ENCODE data around the gene SAXO2. TPM values are rescaled to one million over a fixed set of nuclear protein-coding genes. Genes with fewer than 3 reads are reported as not detected.
"Not testable (repeated sequence)": the region's sequence is repeated elsewhere in the genome, so short reads cannot be mapped to it uniquely, and the experiment has no call there.

The SAXO2 gene
- total RNA-seq, 2 experiments from 2014 or later, result 13.9 to 14.3 TPM

- H3K36me3 Mint-ChIP-seq (ENCODE audit: low read depth); H3K27ac Mint-ChIP-seq; DNase-seq; H3K4me1 Mint-ChIP-seq; H3K27me3 Mint-ChIP-seq; POLR2A ChIA-PET; H3K9me3 Mint-ChIP-seq; H3K4me3 Mint-ChIP-seq; CTCF ChIA-PET: not testable (repeated sequence)
These were observed 48.7 kb downstream of the SAXO2 start for GRCh38 chr15:82311321-82311720.

- no peak overlapping the region for H3K4me3 Mint-ChIP-seq
- POLR2A ChIA-PET, result no interaction called here
These were observed 50.1 kb downstream of the SAXO2 start for GRCh38 chr15:82312586-82313349.

GRCh38 chr15:82313446-82313845 lies 50.8 kb downstream of the SAXO2 start:
- Mint-ChIP-seq H3K9me3 (peaks cover 4% of the 10 kb centered on the region), H3K4me3 (no peak overlapping the region), H3K4me1 (no peaks in the 10 kb centered on the region), H3K36me3 (ENCODE audit: low read depth) (no peaks in the 10 kb centered on the region), H3K27ac (no peak overlapping the region), H3K27me3 (peaks cover 4% of the 10 kb centered on the region)
- POLR2A ChIA-PET, result no interaction called here
- no peak for DNase-seq
- CTCF ChIA-PET, result no interaction called here

More at GRCh38 chr15:82312586-82313349, 50.1 kb downstream of the SAXO2 start:
- no peak overlapping the region for H3K27ac Mint-ChIP-seq
- CTCF ChIA-PET, result no interaction called here
- peaks cover 4% of the 10 kb centered on the region for H3K9me3 Mint-ChIP-seq
- no peaks in the 10 kb centered on the region for H3K36me3 Mint-ChIP-seq (ENCODE audit: low read depth)
- H3K4me1 Mint-ChIP-seq, result no peaks in the 10 kb centered on the region
- DNase-seq, result no peak
- H3K27me3 Mint-ChIP-seq, result peaks cover 4% of the 10 kb centered on the region

GRCh38 chr15:82313951-82314768 lies 51.5 kb downstream of the SAXO2 start:
- H3K4me3 Mint-ChIP-seq; CTCF ChIA-PET; DNase-seq; H3K27me3 Mint-ChIP-seq; H3K9me3 Mint-ChIP-seq; H3K36me3 Mint-ChIP-seq (ENCODE audit: low read depth); H3K4me1 Mint-ChIP-seq; H3K27ac Mint-ChIP-seq; POLR2A ChIA-PET: not testable (repeated sequence)

GRCh38 chr15:82314769-82315518 lies 52.3 kb downstream of the SAXO2 start:
- ChIA-PET CTCF (no interaction called here), POLR2A (no interaction called here)
- no peak for DNase-seq
- peaks cover 4% of the 10 kb centered on the region for H3K9me3 Mint-ChIP-seq
- H3K4me1 Mint-ChIP-seq, result no peaks in the 10 kb centered on the region
- no peak overlapping the region for H3K27ac Mint-ChIP-seq
- no peaks in the 10 kb centered on the region for H3K36me3 Mint-ChIP-seq (ENCODE audit: low read depth)
- no peak overlapping the region for H3K4me3 Mint-ChIP-seq
- peaks cover 4% of the 10 kb centered on the region for H3K27me3 Mint-ChIP-seq

GRCh38 chr15:82315519-82316246 lies 53.1 kb downstream of the SAXO2 start:
- CTCF ChIA-PET, result no interaction called here

GRCh38 chr15:82316247-82317090 lies 53.9 kb downstream of the SAXO2 start:
- H3K36me3 Mint-ChIP-seq (ENCODE audit: low read depth); H3K4me1 Mint-ChIP-seq; H3K4me3 Mint-ChIP-seq; H3K9me3 Mint-ChIP-seq; H3K27ac Mint-ChIP-seq; CTCF ChIA-PET; H3K27me3 Mint-ChIP-seq; POLR2A ChIA-PET; DNase-seq: not testable (repeated sequence)

More at GRCh38 chr15:82315519-82316246, 53.1 kb downstream of the SAXO2 start:
- peaks cover 1% of the 10 kb centered on the region for H3K27me3 Mint-ChIP-seq
- no peaks in the 10 kb centered on the region for H3K36me3 Mint-ChIP-seq (ENCODE audit: low read depth)
- DNase-seq, result no peak
- no peaks in the 10 kb centered on the region for H3K4me1 Mint-ChIP-seq
- H3K4me3 Mint-ChIP-seq, result no peak overlapping the region
- peaks cover 2% of the 10 kb centered on the region for H3K9me3 Mint-ChIP-seq
- POLR2A ChIA-PET, result no interaction called here
- no peak overlapping the region for H3K27ac Mint-ChIP-seq

- no peak overlapping the region for H3K4me3 Mint-ChIP-seq
These were observed 54.5 kb downstream of the SAXO2 start for GRCh38 chr15:82317091-82317489.

GRCh38 chr15:82317516-82317915 lies 54.9 kb downstream of the SAXO2 start:
- H3K27ac Mint-ChIP-seq; H3K27me3 Mint-ChIP-seq; H3K9me3 Mint-ChIP-seq; H3K4me1 Mint-ChIP-seq; H3K4me3 Mint-ChIP-seq; POLR2A ChIA-PET; CTCF ChIA-PET; H3K36me3 Mint-ChIP-seq (ENCODE audit: low read depth); DNase-seq: not testable (repeated sequence)

More at GRCh38 chr15:82317091-82317489, 54.5 kb downstream of the SAXO2 start:
- ChIA-PET POLR2A (no interaction called here), CTCF (no interaction called here)
- Mint-ChIP-seq H3K4me1 (no peaks in the 10 kb centered on the region), H3K9me3 (no peaks in the 10 kb centered on the region), H3K36me3 (ENCODE audit: low read depth) (no peaks in the 10 kb centered on the region), H3K27me3 (no peaks in the 10 kb centered on the region), H3K27ac (no peak overlapping the region)
- no peak for DNase-seq

- H3K27me3 Mint-ChIP-seq; POLR2A ChIA-PET; H3K27ac Mint-ChIP-seq; H3K36me3 Mint-ChIP-seq (ENCODE audit: low read depth); H3K4me1 Mint-ChIP-seq; DNase-seq; H3K9me3 Mint-ChIP-seq; CTCF ChIA-PET; H3K4me3 Mint-ChIP-seq: not testable (repeated sequence)
These were observed 55.7 kb downstream of the SAXO2 start for GRCh38 chr15:82318281-82318680.

GRCh38 chr15:82319522-82320278 lies 57.1 kb downstream of the SAXO2 start:
- not testable (repeated sequence) for H3K27me3 Mint-ChIP-seq, DNase-seq

GRCh38 chr15:82320861-82321260 lies 58.2 kb downstream of the SAXO2 start:
- H3K4me3 Mint-ChIP-seq; H3K4me1 Mint-ChIP-seq; H3K9me3 Mint-ChIP-seq; H3K36me3 Mint-ChIP-seq (ENCODE audit: low read depth); H3K27me3 Mint-ChIP-seq; CTCF ChIA-PET; POLR2A ChIA-PET; H3K27ac Mint-ChIP-seq; DNase-seq: not testable (repeated sequence)

More at GRCh38 chr15:82319522-82320278, 57.1 kb downstream of the SAXO2 start:
- CTCF ChIA-PET; H3K4me1 Mint-ChIP-seq; H3K36me3 Mint-ChIP-seq (ENCODE audit: low read depth); H3K27ac Mint-ChIP-seq; POLR2A ChIA-PET; H3K9me3 Mint-ChIP-seq; H3K4me3 Mint-ChIP-seq: not testable (repeated sequence)
